Left ventricle myocardium superior (tissue), 1 donor: ENCODE results near the gene WIPF1. TPM values are rescaled to one million over a fixed set of nuclear protein-coding genes. Genes with fewer than 3 reads are reported as not detected.
A peak's percentile ranks its signal among the peaks of the same experiment; 100 is the strongest.

Source experiments
- ATAC-seq: fragments of 200-7000 bp; cut with Tn5 transposase; one replicate; pipeline ENCODE4 v1.9.1; 2020; ENCODE audit warnings: mild to moderate bottlenecking, moderate library complexity
- DNase-seq: peaks from one replicate; pipeline ENCODE4 v3.0.0-alpha.2; 2020
- intact Hi-C: fragments of 100-400 bp; cut with micrococcal nuclease; formaldehyde crosslinking; loops from one replicate; pipeline ENCODE4 v1.11.0; 2022
- total RNA-seq: library from RNA; stranded (reverse); fragmentation: NEBNext Ultra II Directional; extraction: Animal tissue kit (Norgen Biotek cat#: 25700); gene quantifications from one replicate; pipeline ENCODE4 v1.2.1, GENCODE V29; 2021
- donor health status: DM: no; HTN: yes; CAD: no; lungs with severe emphysema.

Gene WIPF1
- total RNA-seq, 1 donor from 2014 or later, result 15.2 TPM

DNA sequence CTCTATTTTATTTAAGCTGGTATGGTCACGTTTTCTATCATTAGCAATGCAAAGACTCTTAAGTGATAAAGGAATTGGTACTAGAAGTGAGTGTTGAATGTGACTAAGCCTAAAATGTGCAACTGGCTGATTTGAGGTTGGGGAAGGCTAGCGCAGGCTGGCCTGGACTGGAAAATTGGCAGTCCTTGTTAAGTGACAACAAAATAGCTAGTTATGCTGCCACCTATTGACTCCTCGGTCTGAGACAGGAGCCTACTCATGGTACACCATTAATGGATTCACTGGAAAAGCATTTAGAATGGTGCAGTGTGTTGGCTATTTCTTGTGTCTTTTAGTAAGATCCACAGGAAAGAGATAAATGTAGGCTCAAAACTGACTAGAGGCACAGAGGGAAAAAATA, 5.7 kb upstream of the WIPF1 start:
- ATAC-seq, result peak; percentile 95
- peak; percentile 50 for DNase-seq
- intact Hi-C loops, result loop anchor here (5.0 kb wide), 1 partner anchor 141 kb away; no protein-coding TSS in a partner anchor

DNA sequence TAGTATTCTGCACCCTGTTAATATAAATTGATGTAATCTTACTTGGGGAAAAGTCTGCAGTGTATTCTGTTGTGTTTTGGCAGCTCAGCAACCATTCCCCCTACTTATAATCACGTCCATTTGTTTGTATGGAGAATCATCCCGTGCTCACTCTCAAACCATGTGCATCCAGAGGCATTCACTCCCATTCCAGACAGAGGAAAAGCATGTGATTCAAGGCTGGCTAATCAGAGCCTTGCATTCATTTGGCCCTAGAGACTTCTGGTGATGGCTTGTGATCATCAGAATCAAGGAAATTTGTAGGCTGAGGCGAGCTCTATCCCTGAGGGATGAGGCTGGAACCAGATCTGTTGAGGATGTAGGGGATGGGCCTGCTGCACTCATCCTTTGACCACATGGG, 5.1 kb upstream of the WIPF1 start:
- ATAC-seq (no peak), DNase-seq (no peak)
- intact Hi-C loops, result loop anchor here (5.0 kb wide), 1 partner anchor 140 kb away; no protein-coding TSS in a partner anchor

DNA sequence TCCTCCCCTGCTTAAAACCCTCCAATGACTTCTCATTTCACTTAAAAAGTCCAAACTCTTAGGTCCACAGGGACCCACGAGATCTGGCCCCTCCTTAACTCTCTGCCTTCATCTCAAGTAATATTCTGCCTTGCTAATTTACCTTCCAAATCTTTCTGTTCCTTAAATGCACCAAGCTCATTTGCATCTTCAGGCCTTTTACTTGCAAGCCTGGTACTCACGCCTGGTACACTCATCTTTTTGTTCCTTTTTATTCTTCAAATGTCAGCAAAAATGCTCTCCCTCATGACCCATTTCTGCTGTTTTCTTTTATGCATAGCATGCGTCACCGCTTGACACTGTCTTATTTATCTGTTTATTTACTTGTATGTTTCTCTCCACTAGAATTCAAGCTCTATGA, 2.7 kb upstream of the WIPF1 start:
- intact Hi-C loops, result loop anchor here (5.0 kb wide), 1 partner anchor 138 kb away; no protein-coding TSS in a partner anchor
- peak; percentile 21 for ATAC-seq
- DNase-seq, result no peak

DNA sequence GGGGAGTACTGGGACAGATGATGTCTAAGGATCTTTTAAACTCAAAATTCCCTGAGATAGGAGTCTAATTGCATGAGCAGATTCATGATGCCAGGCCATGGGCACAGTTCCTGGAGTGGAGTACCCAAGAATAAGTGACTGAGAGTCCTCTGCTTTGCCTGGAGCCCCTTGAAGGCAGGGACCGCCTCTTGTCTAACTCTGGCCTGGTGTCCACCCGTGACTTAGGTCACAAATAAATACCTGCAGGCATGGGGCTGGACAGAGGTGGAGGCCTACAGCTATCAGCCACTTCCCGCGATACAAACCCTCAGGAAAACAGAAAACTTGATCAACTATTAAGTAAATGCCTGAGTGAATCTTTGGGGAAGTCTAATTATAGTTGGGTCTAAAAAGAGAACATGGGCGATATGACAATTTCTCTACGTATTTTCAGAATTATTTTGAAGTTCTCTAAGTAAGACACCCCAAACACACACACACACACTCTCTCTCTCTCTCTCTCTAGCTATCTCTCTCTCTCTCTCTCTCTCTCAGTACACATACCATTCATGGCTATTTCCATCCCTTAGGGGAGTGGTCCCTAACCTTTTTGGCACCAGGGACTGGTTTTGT, 1.8 kb upstream of the WIPF1 start:
- ATAC-seq, result no peak
- DNase-seq, result no peak
- intact Hi-C loops, result no loop called here

DNA sequence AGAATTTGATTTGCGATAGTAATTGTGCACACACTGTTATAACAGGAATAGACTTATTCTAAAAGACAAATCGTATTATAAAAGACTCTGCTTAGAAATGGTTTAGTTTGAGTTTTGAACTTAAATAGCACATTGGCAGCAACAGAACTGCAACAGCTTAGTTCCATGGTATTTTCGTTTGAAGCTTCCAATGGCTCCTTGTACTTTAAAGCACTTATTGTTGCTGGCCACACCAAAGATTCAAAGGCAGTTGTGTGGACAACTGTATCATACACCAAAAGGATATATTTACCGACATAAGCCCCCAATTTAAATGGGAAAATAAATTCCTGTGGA, 627 bp downstream of the WIPF1 start:
- no peak for ATAC-seq
- intact Hi-C loops, result no loop called here
- DNase-seq, result no peak

DNA sequence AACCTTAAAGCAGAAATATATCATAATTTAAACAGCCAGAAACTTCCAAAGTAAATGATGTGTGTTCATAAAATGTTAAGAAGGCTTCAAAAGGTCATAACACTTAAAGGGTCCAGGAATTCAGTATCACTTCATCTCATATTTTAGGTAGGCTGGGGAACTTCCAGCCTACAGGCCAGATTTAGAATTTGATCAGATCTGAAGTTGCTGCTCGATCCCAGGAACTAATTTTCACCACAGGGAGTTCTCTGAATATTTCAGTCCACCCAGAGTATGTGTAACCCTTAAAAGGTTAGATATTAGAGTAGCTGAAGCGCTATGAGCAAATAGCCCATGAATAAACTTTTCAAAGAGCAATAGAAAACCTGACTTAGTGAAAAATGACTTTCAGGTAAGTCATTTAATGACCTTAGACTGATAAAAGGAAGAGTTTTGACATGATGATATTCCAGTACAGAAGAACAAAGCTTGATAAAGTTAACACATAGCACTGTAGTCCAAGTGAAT, 1.7 kb downstream of the WIPF1 start:
- DNase-seq (no peak), ATAC-seq (no peak)
- intact Hi-C loops, result no loop called here

DNA sequence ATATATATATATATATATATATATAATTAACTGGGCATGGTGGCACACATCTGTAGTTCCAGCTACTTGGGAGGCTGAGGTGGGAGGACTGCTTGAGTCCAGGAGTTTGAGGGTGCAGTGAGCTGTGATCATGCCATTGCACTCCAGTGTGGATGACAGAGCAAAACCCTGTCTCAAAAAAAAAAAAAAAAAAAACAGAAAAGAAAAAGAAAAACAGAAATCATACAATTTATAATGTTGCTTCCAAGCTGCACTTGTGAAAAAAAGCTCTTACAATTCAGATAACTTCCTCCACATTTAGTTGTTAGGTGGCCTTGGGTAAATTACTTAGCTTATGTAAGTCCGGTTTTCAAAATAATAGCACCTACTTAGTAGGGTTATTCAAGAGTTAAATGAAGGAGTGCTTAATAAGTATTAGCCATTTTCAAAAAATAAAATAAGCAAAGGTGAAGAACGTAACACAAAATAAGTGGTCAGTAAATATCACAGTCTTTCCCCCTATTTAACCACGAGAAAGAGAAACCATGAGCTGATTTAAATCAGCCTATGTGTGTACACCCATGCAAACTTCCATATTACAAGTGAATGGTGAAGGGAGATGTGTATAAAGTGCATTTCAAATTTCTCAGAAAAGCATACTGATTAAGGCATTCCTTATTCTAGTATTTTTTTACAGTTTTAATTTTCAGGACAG, 2.3 kb downstream of the WIPF1 start:
- intact Hi-C loops, result no loop called here
- no peak for DNase-seq
- no peak for ATAC-seq

DNA sequence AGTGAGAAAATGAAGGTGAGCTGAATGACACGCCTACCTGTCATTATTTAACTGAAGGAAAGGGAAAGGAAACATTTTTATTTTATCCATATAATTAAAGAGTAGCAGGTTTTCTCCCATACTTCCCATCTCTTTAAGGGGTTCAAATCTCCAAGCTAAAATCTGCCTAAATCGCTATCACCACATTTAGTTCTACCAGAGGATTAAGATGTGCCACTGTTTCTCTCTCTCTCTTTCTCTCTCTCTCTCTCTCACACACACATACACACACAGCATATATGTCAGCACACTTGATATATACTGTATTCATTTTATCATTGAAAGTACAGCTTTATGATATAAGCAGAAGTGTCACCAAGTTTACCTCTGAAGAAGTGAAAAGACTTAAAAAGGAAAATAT, 3.1 kb downstream of the WIPF1 start:
- intact Hi-C loops, result no loop called here
- ATAC-seq (no peak), DNase-seq (no peak)

DNA sequence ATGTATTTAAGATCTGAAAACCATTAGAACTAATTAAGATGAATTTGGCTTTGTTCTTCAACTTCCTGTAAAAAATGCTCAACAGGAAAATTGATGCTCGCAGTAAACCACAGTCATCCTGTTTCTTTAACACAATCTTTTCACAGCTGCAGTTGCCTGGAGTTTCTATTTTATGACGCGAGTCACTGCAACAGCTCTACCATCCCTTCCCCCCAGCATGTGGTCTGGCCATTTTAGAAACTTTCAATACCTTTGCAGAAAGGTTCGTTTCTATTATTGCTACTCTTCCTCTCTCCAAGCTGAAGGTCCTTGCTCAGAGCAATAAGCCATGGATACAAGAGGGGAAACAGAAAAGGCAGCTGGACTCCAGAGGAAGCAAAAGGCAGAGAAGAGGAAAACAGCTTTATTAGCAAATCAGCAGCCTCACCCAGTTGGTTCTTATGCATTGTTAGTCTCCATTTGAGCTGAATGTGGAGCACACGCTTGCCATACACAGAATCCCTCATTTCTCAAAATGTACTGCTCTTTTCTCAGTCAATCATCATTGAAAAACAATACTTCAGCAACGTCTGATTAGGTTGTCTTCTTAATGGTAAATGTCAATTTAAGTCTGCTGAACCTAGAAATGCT, 3.9 kb downstream of the WIPF1 start:
- intact Hi-C loops, result no loop called here
- DNase-seq (no peak), ATAC-seq (peak; percentile 69)

DNA sequence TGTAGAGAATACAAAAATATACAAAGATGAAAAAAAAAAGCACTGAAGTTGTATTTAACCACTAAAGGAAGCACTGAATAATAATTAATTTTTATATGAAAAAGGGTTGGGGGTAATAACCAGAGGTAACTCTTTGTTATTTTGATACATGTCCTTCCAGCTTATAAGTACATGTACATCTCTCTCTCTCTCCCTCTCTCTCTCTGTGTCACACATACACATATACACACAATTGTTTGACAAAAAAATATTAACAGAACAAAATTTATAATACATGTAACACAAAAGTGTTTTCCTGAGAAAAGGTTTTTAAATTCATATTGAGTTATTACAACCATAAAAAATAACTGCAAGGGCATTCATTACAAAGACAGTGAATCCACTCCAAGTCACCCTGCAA, 4.6 kb downstream of the WIPF1 start:
- no peak for DNase-seq
- ATAC-seq, result no peak
- intact Hi-C loops, result no loop called here

DNA sequence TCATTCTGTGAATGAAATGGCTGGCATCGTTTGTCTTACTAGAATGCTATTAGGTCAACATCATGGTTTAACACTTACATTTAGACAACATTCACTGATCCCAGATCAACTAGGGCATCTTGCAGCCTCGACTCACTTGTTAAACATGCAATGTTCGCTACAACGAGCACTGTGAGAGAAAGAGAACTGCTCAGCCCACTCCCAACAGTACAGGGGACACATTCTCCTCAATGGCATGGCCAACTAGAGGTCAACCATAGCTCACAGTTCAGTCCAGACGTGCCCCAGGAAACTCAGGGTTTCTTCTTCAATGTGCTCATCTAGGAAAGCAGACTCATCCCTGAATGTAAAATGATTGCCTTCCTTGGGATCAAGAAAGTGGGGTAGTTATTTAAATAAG, 5.9 kb downstream of the WIPF1 start:
- ATAC-seq (no peak), DNase-seq (no peak)
- intact Hi-C loops, result no loop called here

DNA sequence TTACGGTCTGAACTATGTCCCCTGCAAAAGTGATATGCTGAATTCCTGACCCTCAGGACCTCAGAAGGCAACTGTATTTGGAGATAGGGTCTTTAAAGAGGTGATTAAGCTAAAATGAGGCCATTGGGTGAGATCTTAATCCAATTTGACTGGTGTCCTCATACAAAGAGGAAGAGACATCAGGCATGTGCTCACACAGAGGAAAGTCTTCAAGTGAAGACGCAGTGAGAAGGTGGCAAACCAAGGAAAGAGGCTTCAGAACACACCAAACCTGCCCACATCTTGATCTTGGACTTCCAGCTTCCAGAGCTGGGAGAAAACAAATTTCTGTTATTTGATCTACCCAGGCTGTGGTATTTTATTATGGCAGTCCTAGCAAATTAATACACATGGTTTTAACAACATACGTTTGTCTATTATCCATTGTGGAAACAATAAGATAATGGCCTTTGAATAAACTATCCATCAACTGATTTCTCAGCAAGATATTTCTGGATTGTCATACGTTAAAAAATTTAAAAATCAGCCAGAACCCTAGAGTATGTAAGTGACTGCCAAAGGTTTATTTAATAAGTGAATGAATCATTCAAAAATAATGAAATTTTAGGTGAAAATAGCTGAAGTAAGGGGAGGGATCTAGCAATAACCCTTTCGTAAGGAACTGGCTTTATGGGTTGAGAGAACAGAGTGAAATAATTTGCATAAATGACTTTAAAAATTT, 6.5 kb downstream of the WIPF1 start:
- DNase-seq, result no peak
- no peak for ATAC-seq
- intact Hi-C loops, result no loop called here

DNA sequence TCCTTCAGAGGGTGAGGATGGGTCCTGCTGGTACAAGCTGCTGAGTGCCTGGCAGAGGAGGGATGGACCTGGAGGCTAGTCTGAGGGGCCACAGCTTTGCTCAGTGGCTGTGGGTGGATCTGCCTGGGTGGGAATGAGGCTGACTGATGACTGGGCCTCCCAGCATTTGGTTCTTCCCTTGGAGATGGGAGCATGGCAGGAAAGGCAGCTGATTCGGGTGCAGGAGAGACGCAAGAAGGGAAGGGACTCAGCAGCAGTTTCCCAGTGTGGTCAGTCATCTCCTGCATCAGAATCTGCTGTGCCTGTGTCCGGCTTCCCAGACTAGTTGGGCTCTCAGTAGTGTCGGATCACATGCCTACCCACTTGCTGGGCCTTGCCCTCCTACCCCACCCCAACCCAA, 7.3 kb downstream of the WIPF1 start:
- DNase-seq, result no peak
- ATAC-seq, result no peak
- intact Hi-C loops, result no loop called here

DNA sequence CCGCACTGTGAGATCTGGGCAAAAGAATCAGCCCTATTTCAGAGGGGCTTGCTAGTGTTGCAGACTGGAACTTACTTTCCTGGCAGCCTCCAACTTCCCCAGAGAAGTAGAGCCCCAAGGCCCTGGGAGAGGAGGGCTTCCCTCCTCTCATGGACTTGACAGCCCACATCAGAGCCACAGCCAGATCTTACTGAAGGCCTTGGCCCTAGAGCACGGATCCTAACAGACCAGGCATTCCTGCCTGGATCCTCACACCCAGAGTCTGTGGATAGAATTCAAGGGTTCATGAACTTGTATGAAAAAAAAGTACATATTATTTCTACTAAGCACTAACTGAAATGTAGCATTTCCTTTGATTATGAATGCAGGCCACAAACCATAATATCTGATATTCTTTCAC, 8.3 kb downstream of the WIPF1 start:
- peak; percentile 10 for ATAC-seq

DNA sequence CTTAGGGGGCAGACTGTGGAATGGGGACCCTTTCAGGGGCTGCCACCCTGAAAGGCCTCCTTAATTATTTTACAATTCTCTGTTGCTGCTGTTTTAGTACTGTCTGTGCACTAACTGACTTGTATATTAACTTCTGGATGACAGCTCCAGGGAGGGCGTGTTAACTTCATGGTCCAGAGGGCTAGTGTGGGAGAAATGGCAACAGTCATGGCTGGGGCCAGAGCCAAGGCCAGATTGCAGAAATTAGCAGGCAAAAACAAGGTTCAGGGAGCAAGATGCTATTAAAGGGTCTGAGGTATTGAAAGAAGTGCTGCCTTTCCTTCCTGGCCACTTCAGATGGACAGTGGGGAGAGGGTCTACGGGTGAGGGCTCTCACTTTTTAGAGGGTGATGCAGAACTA, 9.1 kb downstream of the WIPF1 start:
- intact Hi-C loops, result no loop called here
- peak; percentile 46 for DNase-seq
- peak; percentile 64 for ATAC-seq

More for the DNA sequence above, 8.3 kb downstream of the WIPF1 start:
- intact Hi-C loops, result no loop called here
- no peak for DNase-seq

DNA sequence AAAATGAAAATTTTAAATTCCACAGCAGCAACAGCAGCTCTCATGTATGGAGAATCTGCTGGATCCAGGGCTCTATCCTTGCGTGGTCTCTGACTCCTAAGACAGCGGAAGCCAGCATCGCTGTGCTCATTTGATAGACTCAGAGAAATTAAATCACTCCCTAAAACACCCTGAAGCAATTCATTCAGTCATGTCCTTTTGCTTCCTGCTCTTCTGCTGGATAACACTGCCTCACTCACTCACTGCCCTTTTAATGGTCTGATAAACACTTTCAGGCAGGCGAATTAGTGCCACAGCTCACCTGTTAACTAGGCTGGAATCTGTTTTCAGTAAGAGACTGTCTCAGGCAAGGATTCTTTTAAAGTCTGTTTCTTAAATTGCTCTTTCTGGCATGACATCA, 10.0 kb downstream of the WIPF1 start:
- DNase-seq (no peak), ATAC-seq (peak; percentile 28)
- intact Hi-C loops, result no loop called here

DNA sequence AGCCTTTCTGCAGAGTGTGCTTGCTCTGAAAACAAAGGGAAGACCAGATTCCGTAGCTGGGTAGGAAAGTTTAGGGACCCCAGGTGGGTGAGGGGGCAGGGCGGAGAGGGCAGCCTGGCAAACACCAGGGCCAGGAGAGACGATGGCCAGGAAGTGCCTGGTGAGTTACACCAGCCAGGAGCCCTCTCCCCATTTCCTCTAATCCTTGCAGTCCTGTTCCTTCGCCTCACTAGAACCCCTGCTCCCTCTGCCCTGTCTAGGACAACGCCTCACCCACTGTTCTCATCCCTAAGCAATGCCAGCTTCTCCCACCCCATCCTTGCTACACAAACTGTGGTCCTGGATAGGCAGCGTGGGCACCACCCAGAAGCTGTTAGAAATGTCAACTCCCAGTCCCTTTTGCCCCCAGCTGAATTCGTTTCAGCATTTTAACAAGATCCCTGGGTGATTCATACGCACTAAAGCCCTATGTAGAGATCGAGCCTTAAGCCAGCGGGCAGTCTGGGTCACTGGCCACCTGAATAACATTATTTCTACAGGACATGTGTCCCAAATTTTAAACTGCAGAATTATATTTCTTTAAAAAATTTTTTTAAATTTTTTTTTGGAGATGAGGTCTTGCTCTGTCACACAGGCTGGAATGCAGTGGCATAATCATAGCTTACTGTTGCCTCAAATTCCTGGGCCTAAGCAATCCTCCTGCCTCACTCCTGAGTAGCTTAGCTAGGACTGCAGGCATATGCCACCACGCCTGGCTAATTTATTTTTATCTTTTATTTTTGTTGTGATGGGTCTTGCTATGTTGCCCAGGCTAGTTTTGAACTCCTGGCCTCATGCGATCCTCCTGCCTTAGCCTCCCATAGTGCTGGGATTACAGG, 10.9 kb downstream of the WIPF1 start:
- DNase-seq (no peak), ATAC-seq (no peak)
- intact Hi-C loops, result no loop called here

DNA sequence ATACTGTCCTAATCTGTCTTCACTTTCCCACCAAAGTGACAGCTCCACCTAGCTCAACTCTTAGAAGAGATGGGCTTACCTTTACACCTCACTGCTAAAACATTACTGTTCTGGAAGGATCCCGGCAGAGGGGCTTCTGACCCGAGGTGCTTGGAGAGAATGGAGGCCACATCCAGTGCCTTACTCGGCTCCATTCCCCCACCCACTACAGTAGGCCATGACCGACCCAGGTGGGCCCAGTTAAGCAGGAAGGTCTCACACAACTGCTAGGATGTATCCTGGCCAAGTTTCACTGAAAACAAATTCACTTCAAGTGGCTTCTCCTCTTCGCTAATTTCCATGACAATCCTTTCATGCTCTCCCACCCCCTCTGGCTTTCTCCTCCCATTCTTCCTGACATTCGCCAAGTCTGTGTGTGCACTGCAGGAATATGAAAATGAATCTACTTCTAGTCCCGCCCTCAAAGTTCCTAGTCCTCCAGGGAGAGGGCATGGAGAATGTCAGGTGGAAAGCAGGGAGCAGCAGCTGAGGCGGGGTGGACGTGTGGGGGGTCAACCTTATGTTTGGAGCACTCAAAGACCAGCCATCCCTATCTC, 11.8 kb downstream of the WIPF1 start:
- DNase-seq, result no peak
- intact Hi-C loops, result no loop called here
- ATAC-seq, result no peak

DNA sequence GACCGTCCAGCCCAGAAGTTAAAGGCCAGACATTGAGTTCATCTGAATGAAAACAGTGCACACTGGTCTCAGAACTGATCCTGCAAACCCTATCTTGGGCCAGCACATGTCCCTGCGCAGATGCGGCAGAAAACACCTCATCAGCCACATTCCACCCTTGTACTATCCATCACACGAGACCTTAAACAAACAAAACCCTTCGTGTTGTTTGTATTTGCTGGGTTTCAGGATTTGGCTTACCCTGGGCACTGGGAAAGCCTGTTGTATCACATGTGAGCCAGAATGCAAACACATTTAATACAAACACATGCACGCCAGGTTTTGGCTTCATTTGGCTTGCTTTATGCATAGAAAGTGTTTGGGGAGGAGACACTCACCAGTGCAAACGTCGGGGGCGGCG, 12.5 kb downstream of the WIPF1 start:
- ATAC-seq (no peak), DNase-seq (no peak)
- intact Hi-C loops, result no loop called here
